Left renal cortex interstitium (tissue), 4 donors: ENCODE results near the gene ERBIN. TPM values are rescaled to one million over a fixed set of nuclear protein-coding genes. Genes with fewer than 3 reads are reported as not detected.
"Not testable (repeated sequence)": the region's sequence is repeated elsewhere in the genome, so short reads cannot be mapped to it uniquely, and the experiment has no call there.

Experiments
- DNase-seq, 4 donors: peaks; one replicate each; pipeline ENCODE4 v3.0.0-alpha.2; 2013; ENCODE audit warnings: low read depth in 4 of 4, low spot score in 2 of 4, missing footprints in 1 of 4
- polyA plus RNA-seq, 4 donors: library from polyadenylated mRNA; unstranded; fragments of 120-200 nt; gene quantifications; one replicate each; pipeline ENCODE4 v1.2.1, GENCODE V29; 2013; ENCODE audit not compliant: insufficient read length in 4 of 4

Gene ERBIN
- polyA plus RNA-seq, 4 donors: 94.5 to 113 (median 104) TPM

DNA sequence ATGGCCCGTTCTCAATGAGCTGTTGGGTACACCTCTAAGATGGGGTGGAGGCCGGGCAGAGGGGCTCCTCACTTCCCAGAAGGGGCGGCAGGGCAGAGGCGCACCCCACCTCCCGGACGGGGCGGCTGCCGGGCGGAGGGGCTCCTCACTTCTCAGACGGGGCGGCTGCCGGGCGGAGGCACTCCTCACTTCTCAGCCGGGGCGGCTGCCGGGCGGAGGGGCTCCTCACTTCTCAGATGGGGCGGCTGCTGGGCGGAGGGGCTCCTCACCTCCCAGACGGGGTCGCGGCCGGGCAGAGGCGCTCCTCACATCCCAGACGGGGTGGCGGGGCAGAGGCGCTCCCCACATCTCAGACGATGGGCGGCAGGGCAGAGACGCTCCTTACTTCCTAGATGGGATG is 31.3 kb downstream of the ERBIN start:
- DNase-seq: not testable (repeated sequence)

DNA sequence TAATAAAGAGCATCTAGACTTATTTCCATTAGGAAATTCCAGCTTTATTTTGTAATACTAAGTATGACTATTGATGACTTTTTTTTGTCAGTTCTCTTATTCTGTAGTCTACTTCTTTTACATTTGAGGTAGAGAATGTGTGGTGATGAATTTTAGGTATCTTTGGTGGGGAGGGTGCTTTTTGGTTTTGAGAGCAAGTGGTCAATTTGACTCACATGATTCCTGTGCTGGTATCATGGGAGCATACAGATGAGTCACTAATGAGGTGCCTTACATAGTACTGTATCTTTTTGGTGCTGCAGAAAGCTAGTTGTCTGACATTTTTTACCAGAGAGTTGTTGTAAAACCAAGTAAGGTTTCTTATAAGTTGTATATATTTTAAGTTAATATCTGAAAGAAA is 35.3 kb downstream of the ERBIN start:
- no peak for DNase-seq

DNA sequence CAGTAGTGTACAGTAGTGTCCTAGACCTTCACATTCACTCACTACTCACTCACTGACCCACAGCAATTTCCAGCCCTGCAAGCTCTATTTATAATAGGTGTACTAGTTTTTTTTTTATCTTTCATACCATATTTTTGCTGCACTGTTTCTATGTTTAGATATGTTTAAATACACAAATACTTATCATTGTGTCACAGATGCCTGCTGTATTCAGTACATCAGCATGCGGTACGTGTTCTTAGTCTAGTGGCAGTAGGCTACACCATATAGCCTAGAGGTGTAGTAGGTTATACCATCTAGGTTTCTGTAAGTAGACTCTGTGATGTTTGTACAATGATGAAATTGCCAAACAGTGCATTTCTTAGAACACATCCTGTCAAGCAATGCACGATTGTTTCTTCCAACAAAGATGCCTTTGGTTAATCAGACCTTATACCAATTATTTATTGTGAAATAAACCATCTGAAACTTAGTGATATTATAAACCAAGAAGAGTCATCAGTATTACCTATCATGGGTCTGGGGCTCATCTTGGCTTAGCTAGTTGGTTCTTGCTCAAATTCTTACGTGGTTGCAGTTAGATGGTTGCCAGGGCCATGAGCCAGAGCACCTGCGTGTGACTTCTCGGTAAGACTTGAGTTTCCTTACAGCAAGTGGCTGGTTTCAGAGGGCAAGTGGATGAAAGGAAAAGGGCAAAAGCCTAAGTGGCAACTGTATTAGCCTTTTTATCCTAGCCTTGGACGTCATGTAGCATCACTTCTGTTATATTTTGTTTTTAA is 41.1 kb downstream of the ERBIN start:
- DNase-seq: no peak

DNA sequence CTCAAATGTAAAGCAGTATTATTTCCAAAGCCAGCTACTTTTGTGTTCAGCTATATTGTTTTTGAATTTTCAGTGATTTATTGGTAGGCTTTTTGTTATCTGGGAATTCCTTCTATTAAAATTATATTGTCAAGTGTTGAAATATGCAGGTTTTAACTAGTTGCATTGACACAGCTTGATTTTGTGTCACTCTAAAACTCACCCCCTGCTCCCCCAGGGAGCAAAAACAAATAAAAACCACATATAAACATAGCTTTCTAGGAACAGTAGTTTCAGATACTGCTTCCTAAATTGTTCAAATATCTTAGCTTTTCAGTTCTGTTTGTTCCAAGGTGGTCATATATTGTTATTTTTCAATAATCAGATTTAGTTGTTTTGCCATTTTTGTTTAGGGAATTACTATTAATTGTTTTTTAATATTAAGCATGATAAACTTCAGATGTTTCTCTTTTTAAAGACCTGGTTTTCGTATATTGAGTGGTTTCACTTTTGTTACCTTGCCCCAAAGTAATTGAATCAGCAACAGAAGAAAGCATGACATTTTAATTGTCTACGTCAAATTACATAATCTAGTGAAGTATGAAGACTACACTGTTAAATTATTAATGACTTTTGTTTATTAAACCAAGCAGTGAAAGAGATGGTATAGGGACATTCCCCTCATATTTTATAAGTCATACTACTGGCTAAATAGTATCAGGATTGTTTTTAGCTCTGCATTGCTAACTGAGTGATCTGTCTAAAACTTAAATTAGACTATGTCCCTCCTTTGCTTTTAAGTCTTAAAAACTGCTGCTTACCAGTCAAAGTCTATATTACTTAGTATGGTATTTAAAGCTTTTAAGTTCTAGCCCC is 43.4 kb downstream of the ERBIN start:
- DNase-seq: no peak

DNA sequence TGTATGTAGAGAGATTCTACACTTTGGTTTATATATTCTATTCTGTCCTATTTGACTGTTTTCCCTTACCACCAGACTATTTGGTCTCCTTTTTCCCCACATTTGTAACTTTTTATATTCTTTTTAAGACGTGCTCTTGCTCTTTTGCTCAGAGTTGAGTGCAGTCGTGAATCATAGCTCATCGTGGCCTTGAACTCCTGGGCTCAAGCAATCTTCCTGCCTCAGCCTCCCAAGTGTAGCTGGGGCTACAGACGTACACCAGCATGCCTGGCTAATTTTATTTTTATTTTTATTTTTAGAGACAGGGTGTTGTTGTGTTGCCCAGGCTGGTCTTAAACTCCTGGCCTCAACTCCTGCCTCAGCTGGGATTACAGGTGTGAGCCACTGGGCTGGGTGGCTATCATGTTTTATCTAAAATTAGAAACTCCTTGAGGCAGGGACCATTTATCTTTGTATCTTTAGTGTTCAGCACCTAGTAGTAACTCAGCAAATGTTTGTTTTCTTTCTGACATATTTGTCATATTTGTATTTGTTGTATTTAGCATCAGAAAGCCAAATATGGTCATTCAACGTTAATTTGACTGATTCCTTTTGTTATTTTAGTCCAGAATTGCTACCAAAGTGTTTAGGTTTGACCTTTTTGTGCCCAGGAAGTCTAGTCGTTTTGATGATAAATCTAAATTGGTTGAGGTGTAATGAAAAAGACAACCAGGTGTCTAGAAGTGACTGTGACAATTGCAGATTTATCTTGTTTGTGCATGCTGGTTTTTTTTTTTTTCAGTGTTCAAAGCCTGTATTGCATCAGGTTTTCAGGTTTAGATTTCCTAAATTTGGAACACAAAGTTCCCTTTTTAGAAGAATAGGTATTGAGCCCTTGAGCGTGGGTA is 44.3 kb downstream of the ERBIN start:
- DNase-seq: no peak

DNA sequence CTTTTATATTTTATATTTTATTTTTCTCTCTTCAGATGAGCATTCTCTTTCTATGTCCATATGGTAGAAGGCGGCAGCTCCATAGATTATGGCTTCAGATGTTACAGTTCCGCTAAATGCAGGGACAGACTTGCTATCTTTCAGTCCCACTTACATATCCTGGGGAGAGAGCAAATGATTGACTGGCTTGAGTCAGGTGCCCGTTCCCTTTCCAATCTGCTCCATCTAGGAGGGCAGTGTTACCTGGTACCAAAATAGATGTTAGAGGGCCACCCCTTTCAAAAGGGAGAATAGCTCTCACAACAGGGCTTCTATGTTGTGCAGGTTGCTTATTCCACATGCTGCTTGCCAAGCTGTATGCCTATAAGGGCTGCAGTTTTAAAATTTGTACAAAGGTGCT is 45.3 kb downstream of the ERBIN start:
- DNase-seq: no peak

DNA sequence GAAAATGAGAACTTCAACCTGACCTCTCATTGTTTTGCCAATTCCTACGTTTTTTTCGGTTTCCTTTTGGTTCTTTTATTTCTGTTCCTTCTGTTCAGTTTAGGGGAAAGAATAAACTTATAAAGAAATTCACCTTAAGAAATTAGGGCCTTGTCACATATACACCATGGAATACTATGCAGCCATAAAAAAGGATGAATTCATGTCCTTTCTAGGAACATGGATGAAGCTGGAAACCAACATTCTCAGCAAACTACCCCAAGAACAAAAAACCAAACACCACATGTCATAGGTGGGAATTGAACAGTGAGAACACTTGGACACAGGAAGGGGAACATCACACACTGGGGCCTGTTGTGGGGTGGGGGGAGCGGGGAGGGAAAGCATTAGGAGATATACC is 46.5 kb downstream of the ERBIN start:
- DNase-seq: not testable (repeated sequence)

DNA sequence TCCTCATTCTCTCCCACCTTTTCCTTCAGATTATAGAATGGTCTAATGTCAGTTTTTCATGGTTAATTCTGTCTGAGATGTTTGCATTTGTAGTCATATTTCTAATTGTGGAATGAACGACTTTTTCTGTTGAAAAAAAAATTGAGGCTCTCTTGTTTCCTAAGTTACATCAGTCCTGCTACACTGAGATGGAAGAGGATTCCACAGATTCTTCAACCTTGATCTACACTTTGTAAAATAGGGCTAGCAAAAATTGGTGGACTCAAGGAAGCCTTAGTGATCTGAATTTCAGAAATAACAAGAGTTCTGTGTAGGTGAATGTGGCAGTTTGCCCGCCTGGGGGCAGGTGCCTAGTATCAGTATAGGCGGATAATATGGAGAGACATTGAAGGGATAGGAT is 51.9 kb downstream of the ERBIN start:
- no peak for DNase-seq

DNA sequence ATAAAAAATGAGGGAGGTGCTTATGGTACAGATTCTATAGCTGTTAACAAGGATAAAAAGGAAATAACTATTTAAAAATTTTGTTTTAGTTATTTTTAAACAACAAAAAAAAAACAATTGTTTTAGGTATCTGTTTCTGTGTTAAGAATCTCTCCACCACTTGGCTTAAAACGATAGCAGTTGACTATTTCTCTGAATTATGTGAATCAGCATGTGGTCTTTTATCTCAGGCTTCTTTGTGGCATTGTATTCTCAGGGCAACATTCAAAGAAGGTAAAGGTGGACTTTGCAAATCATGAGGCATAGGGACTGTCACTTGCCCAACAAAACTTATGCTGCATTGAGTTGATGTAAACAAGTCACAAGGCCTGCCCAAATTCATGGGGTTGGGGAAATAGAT is 55.2 kb downstream of the ERBIN start:
- no peak for DNase-seq

DNA sequence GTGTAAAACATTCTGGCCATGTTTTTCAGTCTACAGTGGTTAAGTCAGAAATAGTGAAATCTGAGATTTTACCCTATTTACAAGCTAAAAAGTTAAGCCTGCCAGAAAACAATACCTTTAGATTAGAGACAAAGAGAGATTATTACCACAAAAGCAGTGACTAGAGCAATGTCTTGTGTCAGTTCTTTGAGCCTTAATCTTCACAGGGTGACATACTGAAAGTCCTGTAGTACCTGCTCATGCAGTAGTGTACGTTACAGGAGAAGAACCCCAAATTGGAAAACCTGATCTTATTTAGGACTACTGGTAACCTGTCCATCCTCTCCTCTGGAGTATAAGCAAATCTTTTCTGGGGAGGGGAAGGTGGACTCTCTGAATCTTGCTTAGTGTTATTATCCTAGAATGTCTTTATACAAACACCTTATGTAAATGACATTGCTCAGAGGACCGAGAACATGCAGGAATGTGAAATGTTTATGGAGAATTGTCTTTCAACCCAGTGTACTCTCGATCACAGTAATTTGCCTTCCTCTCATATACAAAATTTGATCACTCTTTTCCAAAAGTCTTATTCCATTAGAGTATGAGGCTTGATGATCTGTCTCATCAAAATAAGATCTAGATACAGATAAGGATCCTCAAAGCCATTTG is 55.7 kb downstream of the ERBIN start:
- DNase-seq: no peak

DNA sequence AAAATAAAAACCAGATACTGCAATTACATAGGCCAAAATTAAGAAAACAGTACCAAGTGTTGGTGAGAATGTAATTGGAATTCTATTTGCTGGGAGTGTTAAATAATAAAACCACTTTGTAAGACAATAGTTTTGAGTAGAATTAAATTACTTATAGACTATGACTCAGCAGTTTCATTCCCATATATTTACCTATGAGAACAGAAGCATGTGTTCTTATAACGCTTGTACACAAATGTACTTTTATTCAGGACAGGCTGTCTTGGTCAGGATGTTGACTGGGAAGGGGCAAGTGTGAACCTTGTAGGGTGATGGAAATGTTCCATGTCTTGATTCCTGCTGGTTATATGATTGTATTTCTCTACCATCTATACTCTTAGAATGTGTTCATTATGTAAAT is 56.3 kb downstream of the ERBIN start:
- DNase-seq: no peak

DNA sequence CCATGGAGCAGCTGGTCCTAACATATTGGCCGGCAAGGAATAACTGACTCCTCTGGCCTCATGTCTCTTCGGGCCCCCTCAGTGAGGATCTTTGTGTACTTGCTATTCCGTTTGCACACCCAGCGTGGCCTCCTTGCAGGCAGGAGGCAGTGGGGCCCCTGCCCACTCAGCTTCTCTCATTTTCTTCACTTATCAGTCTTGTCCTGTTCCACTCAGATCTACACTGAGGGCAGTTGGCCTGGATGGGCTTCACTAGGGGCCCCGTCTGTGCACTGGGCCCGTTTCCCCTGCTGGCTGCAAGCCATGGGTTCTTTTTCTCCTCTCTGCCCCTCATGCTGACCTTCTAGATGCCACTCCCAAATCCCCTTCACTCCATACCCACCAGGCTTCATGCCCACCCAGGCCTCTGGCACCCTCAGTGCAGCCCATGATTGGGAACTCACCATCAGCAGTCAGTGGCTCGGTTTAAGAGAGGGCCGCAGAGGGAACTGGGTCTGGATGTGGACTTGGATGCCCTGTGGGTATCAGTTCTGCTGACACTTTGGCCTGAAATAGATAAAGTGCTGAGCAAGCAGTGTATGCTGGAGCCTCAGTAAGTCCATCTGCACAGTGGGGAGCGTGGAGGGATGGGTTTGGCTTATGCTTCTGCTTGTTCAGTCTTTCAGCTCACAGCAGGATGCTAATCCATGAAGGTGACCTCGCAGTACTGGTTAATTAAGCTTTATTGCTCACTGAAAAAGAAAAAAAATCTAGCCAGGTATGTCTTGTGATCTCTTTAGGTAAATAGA is 57.9 kb downstream of the ERBIN start:
- DNase-seq: no peak

DNA sequence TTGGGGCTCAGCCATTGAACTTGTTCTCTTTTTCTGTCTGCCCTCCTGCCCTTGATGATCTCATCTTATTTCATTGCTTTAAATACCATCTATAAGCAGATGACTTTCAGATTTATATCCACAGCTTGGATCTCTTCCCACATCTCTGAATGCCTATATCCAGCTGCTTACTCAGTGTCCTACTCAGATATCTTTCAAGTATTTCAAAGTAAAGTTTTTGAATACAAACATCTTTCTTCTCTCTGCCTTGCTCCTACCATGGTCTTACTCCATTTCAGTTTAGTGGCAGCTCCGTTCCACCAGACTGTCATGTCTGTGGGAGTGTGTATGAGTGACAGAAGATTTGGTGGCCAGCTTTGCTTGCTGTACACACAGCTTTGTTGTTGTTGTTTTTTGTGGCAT is 59.7 kb downstream of the ERBIN start:
- peak in 3 of 4 donors; percentile 2 to 43 (median 28) for DNase-seq

DNA sequence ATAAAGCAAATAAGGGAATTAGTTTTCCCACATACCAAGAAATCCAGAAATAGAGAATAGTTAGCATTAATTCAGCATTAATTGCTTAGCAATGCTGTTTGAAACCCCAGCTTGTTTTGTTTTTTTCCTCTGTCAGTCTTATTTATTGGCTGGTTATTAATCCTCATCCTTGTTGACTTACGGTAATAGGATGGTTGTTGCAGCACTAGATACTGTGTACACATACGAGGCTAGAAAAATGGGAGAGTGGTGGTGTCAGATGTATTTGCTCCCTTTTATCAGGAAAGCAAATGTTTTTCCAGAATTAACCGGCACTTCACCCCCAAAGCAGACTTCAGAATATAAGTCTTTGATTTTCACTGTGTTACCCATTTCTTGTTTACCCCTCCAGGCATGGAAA is 60.4 kb downstream of the ERBIN start:
- no peak for DNase-seq

DNA sequence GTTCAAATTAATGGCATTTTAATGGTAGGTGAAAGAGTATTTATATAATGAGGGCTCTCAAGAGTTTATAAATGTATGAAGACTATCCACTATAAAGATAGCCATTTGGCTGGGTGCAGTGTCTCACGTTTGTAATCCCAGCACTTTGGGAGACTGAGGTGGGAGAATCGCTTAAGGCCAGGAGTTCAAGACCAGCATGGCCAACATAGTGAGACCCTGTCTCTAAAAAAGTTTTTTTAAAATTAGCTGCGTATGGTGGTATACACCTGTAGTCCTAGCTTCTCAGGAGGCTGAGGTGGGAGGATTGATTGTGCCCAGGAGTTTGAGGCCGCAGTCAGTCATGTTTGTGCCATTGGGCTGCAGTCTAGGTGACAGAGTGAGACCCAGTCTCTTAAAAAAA is 61.6 kb downstream of the ERBIN start:
- DNase-seq: no peak

DNA sequence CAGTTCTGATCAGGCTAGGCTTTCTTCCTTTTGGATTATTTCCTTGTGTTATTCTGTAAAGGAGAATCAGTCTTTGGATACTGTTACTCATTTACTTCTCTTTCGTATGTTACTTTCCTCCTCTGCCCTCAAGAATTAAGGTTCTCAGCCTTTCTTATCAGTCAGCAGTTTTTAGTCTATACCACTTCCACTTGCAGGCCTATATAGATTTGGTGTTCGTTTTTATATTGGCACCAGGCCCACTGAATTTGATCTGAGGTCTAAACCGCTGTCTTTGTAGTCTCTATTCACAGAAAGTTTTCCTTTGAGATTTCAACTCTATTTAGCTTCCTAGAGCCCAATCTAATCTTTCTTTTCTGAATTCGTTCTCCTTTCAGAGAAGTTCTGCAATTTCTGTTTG is 62.8 kb downstream of the ERBIN start:
- no peak for DNase-seq

DNA sequence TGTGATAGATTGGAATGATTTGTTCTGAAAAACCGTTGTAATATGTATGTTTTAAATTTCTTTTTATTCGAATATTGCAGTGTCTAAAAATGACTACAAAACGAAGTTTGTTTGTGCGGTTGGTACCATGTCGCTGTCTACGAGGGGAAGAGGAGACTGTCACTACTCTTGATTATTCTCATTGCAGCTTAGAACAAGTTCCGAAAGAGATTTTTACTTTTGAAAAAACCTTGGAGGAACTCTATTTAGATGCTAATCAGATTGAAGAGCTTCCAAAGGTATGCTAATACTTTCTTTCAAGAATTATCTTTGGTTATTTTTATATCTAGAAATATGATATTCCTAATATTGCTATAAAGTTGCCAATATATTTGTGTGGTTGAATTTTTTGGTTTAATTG is 66.3 kb downstream of the ERBIN start:
- no peak for DNase-seq

DNA sequence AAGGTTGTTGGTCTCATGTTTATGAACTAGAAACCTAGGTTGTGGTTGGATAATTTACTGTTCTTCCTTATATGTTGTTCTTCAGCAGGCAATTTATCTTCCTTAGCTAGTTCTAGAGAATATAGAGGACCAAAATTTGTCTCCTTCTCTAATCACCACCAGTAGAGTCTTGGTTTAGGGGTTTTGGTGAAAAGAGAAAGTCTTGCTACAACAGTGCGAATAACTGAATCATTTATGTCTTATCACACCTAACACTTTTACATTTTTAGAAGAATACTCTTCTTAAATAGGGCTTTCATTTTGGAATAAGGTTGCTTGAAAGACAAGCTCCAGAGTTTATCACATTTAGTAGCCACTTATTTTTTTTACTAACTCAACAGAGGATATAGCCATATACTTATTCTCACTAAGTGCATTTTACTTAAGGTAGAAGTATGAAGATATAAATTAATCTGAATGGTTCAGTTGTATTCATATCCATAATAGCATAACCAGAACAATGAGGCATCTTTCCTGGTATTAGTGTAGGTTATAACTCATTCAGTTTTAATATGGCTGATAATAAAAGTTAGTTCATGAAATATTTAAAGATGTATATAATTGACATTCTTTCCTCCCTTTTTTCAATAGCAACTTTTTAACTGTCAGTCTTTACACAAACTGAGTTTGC is 67.9 kb downstream of the ERBIN start:
- DNase-seq: no peak

DNA sequence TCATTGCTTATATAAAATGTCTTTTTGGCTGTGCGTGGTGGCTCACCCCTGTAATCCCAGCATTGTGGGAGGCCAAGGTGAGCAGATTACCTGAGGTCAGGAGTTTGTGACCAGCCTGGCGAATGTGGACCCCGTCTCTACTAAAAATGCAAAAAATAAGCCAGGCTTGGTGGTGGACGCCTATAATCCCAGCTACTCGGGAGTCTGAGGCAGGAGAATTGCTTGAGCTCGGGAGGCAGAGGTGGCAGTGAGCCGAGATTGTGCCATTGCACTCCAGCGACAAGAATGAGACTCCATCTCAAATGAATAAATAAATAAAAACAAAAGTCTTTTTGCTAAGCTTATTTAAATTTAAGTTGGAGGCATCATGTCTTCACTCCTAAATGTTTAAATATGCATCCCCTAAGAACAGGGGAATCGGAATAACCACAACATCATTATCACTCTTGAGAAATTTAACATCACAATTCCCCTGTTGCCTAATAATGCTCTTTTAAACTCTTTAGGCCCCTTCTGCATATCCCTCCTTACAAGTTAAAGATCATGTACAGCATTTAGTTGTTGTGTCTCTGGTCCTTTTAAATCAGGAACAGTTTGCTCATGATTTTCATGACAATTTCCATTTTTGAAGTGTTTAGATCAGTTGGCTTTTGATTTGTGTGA is 72.8 kb downstream of the ERBIN start:
- DNase-seq: no peak
